GM23338 (cell line): ENCODE data around the gene SLC23A2. TPM values are rescaled to one million over a fixed set of nuclear protein-coding genes. Genes with fewer than 3 reads are reported as not detected.

Source experiments
- ATAC-seq: fragments of 200-7000 bp; cut with Tn5 transposase; 3 replicates; pipeline ENCODE4 v1.9.1; 2020
- DNase-seq: peaks from one replicate; pipeline ENCODE4 v3.0.0-alpha.2; 2015; ENCODE audit warnings: low spot score
- H2AFZ ChIP-seq: fragments of 200-600 bp; sonication (generic); 2 replicates; pipeline ENCODE4 v1.8.0; 2016; ENCODE audit warnings: antibody characterized with exemption, mild to moderate bottlenecking, moderate library complexity
- H3F3A ChIP-seq: fragments of 200-600 bp; sonication (generic); replicated peaks from 2 replicates; pipeline ENCODE4 v1.8.0; 2017; ENCODE audit warnings: antibody characterized with exemption, mixed run types, low read depth
- H3K27ac ChIP-seq: fragments of 200-600 bp; sonication (generic); 2 replicates; pipeline ENCODE4 v1.6.1; 2016; ENCODE audit warnings: low read depth
- H3K27me3 ChIP-seq: fragments of 200-600 bp; sonication (generic); 2 replicates; pipeline ENCODE4 v1.8.0; 2016; ENCODE audit warnings: mild to moderate bottlenecking, mixed run types, moderate library complexity; ENCODE audit not compliant: insufficient read depth
- H3K36me3 ChIP-seq: fragments of 200-600 bp; sonication (generic); 2 replicates; pipeline ENCODE4 v1.8.0; 2016; ENCODE audit warnings: mild to moderate bottlenecking; ENCODE audit not compliant: insufficient read depth
- H3K4me1 ChIP-seq: fragments of 200-600 bp; sonication (generic); 2 replicates; pipeline ENCODE4 v1.8.0; 2016; ENCODE audit warnings: mild to moderate bottlenecking, moderate library complexity; ENCODE audit not compliant: insufficient read depth
- H3K4me2 ChIP-seq: fragments of 200-600 bp; sonication (generic); 2 replicates; pipeline ENCODE4 v1.7.1; 2017; ENCODE audit warnings: mixed run types
- H3K4me3 ChIP-seq: fragments of 200-600 bp; sonication (generic); 2 replicates; pipeline ENCODE4 v1.6.1; 2016; ENCODE audit warnings: mixed run types
- H3K79me2 ChIP-seq: fragments of 200-600 bp; sonication (generic); replicated peaks from 2 replicates; pipeline ENCODE4 v1.8.0; 2017; ENCODE audit warnings: mild to moderate bottlenecking; ENCODE audit not compliant: insufficient read depth
- H3K9me2 ChIP-seq: fragments of 200-600 bp; sonication (generic); 2 replicates; pipeline ENCODE4 v1.8.0; 2017; ENCODE audit not compliant: insufficient read depth
- H4K20me1 ChIP-seq: fragments of 200-600 bp; sonication (generic); replicated peaks from 2 replicates; pipeline ENCODE4 v1.8.0; 2017; ENCODE audit warnings: mild to moderate bottlenecking; ENCODE audit not compliant: insufficient read depth
- H3K27ac Mint-ChIP-seq: 2 replicates; pipeline ENCODE4 v1.8.0; 2020; ENCODE audit warnings: inconsistent platforms, mild to moderate bottlenecking, moderate library complexity, mixed read lengths
- H3K27me3 Mint-ChIP-seq: 3 replicates; pipeline ENCODE4 v1.8.0; 2022; ENCODE audit warnings: low read depth, mild to moderate bottlenecking, moderate library complexity, mixed read lengths, inconsistent platforms; ENCODE audit not compliant: insufficient read depth, poor library complexity
- H3K36me3 Mint-ChIP-seq: 3 replicates; pipeline ENCODE4 v1.8.0; 2021; ENCODE audit warnings: low read depth, mild to moderate bottlenecking, inconsistent platforms, moderate library complexity, mixed read lengths
- H3K4me1 Mint-ChIP-seq: 3 replicates; pipeline ENCODE4 v1.8.0; 2020; ENCODE audit warnings: mild to moderate bottlenecking, inconsistent platforms, mixed read lengths
- H3K4me3 Mint-ChIP-seq: 3 replicates; pipeline ENCODE4 v1.8.0; 2021; ENCODE audit warnings: moderate library complexity, mild to moderate bottlenecking, inconsistent platforms, mixed read lengths
- H3K9me3 Mint-ChIP-seq: 3 replicates; pipeline ENCODE4 v1.8.0; 2020; ENCODE audit warnings: moderate library complexity, mild to moderate bottlenecking, inconsistent platforms, mixed read lengths
- CTCF ChIP-seq, 2 experiments: fragments of 200-600 bp in 1 of 2; sonication (generic) in 1 of 2; conservative IDR thresholded peaks; 2 replicates each; pipeline versions ENCODE4 v1.5.1 to v1.6.1; 2016 to 2017; ENCODE audit warnings: antibody characterized with exemption in 2 of 2, low read depth in 2 of 2, mild to moderate bottlenecking in 2 of 2, moderate library complexity in 1 of 2
- EZH2 ChIP-seq: fragments of 200-600 bp; sonication (generic); IDR thresholded peaks from one replicate; pipeline ENCODE4 v1.8.0; 2017; ENCODE audit warnings: antibody characterized with exemption, mild to moderate bottlenecking, low read depth; ENCODE audit not compliant: unreplicated experiment
- EZH2phosphoT487 ChIP-seq: fragments of 200-600 bp; sonication (generic); IDR thresholded peaks from one replicate; pipeline ENCODE4 v1.8.1; 2018; ENCODE audit warnings: antibody characterized with exemption; ENCODE audit not compliant: unreplicated experiment
- JUNB ChIP-seq: IDR thresholded peaks from one replicate; pipeline ENCODE4 v1.6.1; 2016; ENCODE audit warnings: antibody characterized with exemption; ENCODE audit not compliant: unreplicated experiment
- NANOG ChIP-seq: IDR thresholded peaks from 2 replicates; pipeline ENCODE4 v1.6.1; 2016; ENCODE audit warnings: antibody characterized with exemption, borderline replicate concordance
- POLR2AphosphoS5 ChIP-seq: IDR thresholded peaks from 2 replicates; pipeline ENCODE4 v1.6.1; 2016; ENCODE audit warnings: antibody characterized with exemption, low read depth
- STAT1 ChIP-seq: IDR thresholded peaks from one replicate; pipeline ENCODE4 v1.6.1; 2016; ENCODE audit warnings: antibody characterized with exemption; ENCODE audit not compliant: unreplicated experiment
- ZNF331 ChIP-seq: fragments of 250-450 bp; sonication (Bioruptor Pico); IDR thresholded peaks from 2 replicates; pipeline ENCODE4 v1.5.0; 2020; ENCODE audit warnings: low read depth, mild to moderate bottlenecking, moderate library complexity
- polyA plus RNA-seq: library from polyadenylated mRNA; unstranded; fragments of >200 nt; fragmentation: Nextera tagmentation; extraction: Ambion mirVana; gene quantifications from 2 replicates; pipeline ENCODE4 v1.2.1, GENCODE V29; 2016
- total RNA-seq: library from RNA; depleted of rRNA; stranded (reverse); fragments of >200 nt; shearing (Covaris generic); gene quantifications from 2 replicates; pipeline ENCODE4 v1.2.3, GENCODE V29; 2014
- TF ChIP-seq, protein P1 (sequence below): fragments of 250-450 bp; sonication (Bioruptor Pico); IDR thresholded peaks from 2 replicates; pipeline ENCODE4 v1.5.0; 2020; ENCODE audit warnings: mild to moderate bottlenecking, moderate library complexity

The SLC23A2 gene
- total and polyA plus RNA-seq, 2 experiments from 2014 or later, result 4.4 to 20.2 TPM

DNA sequence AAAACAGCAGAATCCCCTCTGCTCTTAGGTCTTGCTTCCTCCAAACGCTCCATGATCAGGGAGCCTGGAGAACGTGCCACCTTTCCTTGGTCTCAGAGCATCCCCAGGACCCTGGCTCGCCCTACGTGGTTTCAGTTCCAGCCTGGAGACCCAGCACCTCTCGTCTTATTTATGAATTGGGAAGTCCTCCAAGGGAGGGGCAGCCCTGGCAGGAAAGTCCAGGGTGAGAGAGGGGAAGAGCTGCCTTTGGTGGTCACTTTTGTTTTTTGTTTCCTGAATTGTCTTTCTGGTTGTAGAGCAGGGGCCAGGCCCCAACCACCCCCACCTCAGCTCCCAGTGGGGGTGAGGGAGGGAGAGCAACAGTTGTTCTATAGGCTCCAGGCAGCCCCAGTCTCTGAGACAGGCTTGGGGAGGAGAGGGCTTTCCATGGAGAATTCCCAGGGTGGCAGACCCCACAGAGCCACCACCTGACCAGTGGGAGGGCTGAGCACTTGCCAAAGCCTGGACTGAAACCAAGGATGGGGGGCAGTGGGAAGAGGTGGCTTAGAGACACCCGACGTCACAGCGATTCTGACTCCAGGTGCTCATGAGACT is 190.8 kb downstream of the SLC23A2 start:
- TF ChIP-seq NANOG, result no peak
- no peak for TF ChIP-seq STAT1
- TF ChIP-seq CTCF (conservative IDR thresholded peaks at IDR 0.05; ENCODE audit: low read depth in 2 of 2), result no peak
- no peak for TF ChIP-seq JUNB
- no peak for TF ChIP-seq POLR2AphosphoS5

DNA sequence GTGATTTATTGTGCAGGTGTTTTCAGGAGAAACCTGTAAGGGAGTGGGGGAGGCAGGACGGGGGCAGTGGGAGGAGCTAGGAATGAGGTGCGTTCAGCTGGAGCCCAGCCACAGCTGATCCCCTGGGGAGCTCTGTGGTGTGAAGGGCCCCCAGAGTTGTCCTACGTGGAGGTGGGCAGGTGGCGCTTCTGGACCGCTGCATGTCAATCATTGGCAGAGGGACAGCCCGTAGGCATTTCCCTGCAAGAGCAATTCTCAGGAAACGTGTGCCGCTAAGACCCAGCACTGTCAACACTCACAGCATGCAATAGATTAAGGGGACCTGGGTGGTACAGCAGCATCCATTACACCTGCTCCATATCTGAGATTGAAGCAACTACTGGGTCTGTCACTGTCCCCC is 191.6 kb downstream of the SLC23A2 start:
- Mint-ChIP-seq H3K36me3 (no peaks in the 10 kb centered on the region), H3K27me3 (peaks cover 16% of the 10 kb centered on the region), H3K4me1 (peaks cover 31% of the 10 kb centered on the region), H3K4me3 (no peak overlapping the region), H3K9me3 (no peaks in the 10 kb centered on the region; the same call in 2 of the 3 replicates), H3K27ac (no peak overlapping the region)
- Histone ChIP-seq H3K4me2 (no peak overlapping the region), H3K36me3 (no peaks in the 10 kb centered on the region), H4K20me1 (no peaks in the 10 kb centered on the region), H3K27me3 (no peaks in the 10 kb centered on the region), H3K9me2 (no peaks in the 10 kb centered on the region), H3K27ac (no peak overlapping the region), H3K4me3 (no peak overlapping the region), H3K4me1 (peaks cover 12% of the 10 kb centered on the region), H3F3A (no peaks in the 10 kb centered on the region), H3K79me2 (no peaks in the 10 kb centered on the region), H2AFZ (no peak overlapping the region)
- DNase-seq, result no peak
- ATAC-seq, result no peak; the same call in 2 of the 3 replicates
- TF ChIP-seq EZH2phosphoT487 (no peak), POLR2AphosphoS5 (no peak), STAT1 (no peak), JUNB (no peak), CTCF (conservative IDR thresholded peaks at IDR 0.05; ENCODE audit: low read depth in 2 of 2) (no peak), ZNF331 (CRISPR knock-in tag) (no peak), EZH2 (no peak)
- TF ChIP-seq, protein P1, sequence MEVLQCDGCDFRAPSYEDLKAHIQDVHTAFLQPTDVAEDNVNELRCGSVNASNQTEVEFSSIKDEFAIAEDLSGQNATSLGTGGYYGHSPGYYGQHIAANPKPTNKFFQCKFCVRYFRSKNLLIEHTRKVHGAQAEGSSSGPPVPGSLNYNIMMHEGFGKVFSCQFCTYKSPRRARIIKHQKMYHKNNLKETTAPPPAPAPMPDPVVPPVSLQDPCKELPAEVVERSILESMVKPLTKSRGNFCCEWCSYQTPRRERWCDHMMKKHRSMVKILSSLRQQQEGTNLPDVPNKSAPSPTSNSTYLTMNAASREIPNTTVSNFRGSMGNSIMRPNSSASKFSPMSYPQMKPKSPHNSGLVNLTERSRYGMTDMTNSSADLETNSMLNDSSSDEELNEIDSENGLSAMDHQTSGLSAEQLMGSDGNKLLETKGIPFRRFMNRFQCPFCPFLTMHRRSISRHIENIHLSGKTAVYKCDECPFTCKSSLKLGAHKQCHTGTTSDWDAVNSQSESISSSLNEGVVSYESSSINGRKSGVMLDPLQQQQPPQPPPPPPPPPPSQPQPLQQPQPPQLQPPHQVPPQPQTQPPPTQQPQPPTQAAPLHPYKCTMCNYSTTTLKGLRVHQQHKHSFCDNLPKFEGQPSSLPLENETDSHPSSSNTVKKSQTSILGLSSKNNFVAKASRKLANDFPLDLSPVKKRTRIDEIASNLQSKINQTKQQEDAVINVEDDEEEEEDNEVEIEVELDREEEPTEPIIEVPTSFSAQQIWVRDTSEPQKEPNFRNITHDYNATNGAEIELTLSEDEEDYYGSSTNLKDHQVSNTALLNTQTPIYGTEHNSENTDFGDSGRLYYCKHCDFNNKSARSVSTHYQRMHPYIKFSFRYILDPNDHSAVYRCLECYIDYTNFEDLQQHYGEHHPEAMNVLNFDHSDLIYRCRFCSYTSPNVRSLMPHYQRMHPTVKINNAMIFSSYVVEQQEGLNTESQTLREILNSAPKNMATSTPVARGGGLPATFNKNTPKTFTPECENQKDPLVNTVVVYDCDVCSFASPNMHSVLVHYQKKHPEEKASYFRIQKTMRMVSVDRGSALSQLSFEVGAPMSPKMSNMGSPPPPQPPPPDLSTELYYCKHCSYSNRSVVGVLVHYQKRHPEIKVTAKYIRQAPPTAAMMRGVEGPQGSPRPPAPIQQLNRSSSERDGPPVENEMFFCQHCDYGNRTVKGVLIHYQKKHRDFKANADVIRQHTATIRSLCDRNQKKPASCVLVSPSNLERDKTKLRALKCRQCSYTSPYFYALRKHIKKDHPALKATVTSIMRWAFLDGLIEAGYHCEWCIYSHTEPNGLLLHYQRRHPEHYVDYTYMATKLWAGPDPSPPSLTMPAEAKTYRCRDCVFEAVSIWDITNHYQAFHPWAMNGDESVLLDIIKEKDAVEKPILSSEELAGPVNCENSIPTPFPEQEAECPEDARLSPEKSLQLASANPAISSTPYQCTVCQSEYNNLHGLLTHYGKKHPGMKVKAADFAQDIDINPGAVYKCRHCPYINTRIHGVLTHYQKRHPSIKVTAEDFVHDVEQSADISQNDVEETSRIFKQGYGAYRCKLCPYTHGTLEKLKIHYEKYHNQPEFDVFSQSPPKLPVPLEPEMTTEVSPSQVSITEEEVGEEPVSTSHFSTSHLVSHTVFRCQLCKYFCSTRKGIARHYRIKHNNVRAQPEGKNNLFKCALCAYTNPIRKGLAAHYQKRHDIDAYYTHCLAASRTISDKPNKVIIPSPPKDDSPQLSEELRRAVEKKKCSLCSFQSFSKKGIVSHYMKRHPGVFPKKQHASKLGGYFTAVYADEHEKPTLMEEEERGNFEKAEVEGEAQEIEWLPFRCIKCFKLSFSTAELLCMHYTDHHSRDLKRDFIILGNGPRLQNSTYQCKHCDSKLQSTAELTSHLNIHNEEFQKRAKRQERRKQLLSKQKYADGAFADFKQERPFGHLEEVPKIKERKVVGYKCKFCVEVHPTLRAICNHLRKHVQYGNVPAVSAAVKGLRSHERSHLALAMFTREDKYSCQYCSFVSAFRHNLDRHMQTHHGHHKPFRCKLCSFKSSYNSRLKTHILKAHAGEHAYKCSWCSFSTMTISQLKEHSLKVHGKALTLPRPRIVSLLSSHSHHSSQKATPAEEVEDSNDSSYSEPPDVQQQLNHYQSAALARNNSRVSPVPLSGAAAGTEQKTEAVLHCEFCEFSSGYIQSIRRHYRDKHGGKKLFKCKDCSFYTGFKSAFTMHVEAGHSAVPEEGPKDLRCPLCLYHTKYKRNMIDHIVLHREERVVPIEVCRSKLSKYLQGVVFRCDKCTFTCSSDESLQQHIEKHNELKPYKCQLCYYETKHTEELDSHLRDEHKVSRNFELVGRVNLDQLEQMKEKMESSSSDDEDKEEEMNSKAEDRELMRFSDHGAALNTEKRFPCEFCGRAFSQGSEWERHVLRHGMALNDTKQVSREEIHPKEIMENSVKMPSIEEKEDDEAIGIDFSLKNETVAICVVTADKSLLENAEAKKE (CRISPR knock-in tag), result no peak

More for the DNA sequence above, 190.8 kb downstream of the SLC23A2 start:
- H3K9me2 ChIP-seq, result no peaks in the 10 kb centered on the region
- H3K27me3 ChIP-seq, result no peaks in the 10 kb centered on the region
- no peaks in the 10 kb centered on the region for H3K36me3 ChIP-seq
- Mint-ChIP-seq H3K9me3 (no peaks in the 10 kb centered on the region; the same call in 2 of the 3 replicates), H3K36me3 (no peaks in the 10 kb centered on the region), H3K27ac (no peak overlapping the region), H3K27me3 (peaks cover 16% of the 10 kb centered on the region), H3K4me3 (no peak overlapping the region), H3K4me1 (peaks cover 39% of the 10 kb centered on the region)
- no peaks in the 10 kb centered on the region for H3K79me2 ChIP-seq
- H2AFZ ChIP-seq, result no peak overlapping the region
- no peak overlapping the region for H3K4me2 ChIP-seq
- H4K20me1 ChIP-seq, result no peaks in the 10 kb centered on the region
- DNase-seq (no peak), ATAC-seq (no peak)
- no peaks in the 10 kb centered on the region for H3F3A ChIP-seq
- H3K27ac ChIP-seq, result no peak overlapping the region
- no peak overlapping the region for H3K4me3 ChIP-seq
- peaks cover 14% of the 10 kb centered on the region for H3K4me1 ChIP-seq
